ENCODE results near the gene FSD2. TPM values are rescaled to one million over a fixed set of nuclear protein-coding genes. Genes with fewer than 3 reads are reported as not detected.
A peak's percentile ranks its signal among the peaks of the same experiment; 100 is the strongest.

FSD2 gene
- polyA plus RNA-seq (2013, experiment 1 of 2): not detected
- polyA plus RNA-seq (2013, experiment 2 of 2): 0.01 TPM

GRCh38 chr15:82805994-82806406 is at the start of gene FSD2:
FSD2 (minus strand) TSS chr15:82806069; CDS start chr15:82787390, 18,679 bp downstream.
- WGBS: 53% methylated on average over 1 of the region's 2 CpGs
- no peak within 1 kb of the TSS for H2BK12ac ChIP-seq (ENCODE audit: low read length in 2 of 2)
- no peak within 1 kb of the TSS for H3K14ac ChIP-seq (ENCODE audit: low read length in 2 of 2)

GRCh38 chr15:82854554-82854953 is 48.7 kb upstream of the FSD2 start:
- no peak overlapping the region for H3K9ac ChIP-seq (ENCODE audit: low read length)
- H2BK120ac ChIP-seq (ENCODE audit: low read depth, low read length): no peak overlapping the region
- peaks cover 14% of the 10 kb centered on the region for H3K4me1 ChIP-seq (ENCODE audit: control insufficient read depth, insufficient read depth, low read depth, low read length)
- peak overlapping the region in 1 of 2 experiments; percentile 74 for H3K14ac ChIP-seq (ENCODE audit: low read length in 2 of 2)
- no peak overlapping the region for H4K91ac ChIP-seq (ENCODE audit: low read length)
- H3K36me3 ChIP-seq (ENCODE audit: control insufficient read depth in 1 of 2, insufficient read depth in 2 of 2, low read depth in 1 of 2, low read length in 2 of 2): peaks cover 0 to 5% of the 10 kb centered on the region in 2 experiments
- H3K27ac ChIP-seq (ENCODE audit: low read length, poor library complexity, severe bottlenecking): no peak overlapping the region
- H4K8ac ChIP-seq (ENCODE audit: low read length): no peak overlapping the region
- DNase-seq: no peak
- no peak overlapping the region for H3K23ac ChIP-seq (ENCODE audit: low read length in 2 of 2)
- H2AK5ac ChIP-seq (ENCODE audit: low read length, severe bottlenecking): no peak overlapping the region
- no peak overlapping the region for H3K4me3 ChIP-seq (ENCODE audit: insufficient read depth in 1 of 2, low read depth in 1 of 2, low read length in 2 of 2)
- H3K79me1 ChIP-seq (replicated peaks; ENCODE audit: low read length, poor library complexity, severe bottlenecking): no peaks in the 10 kb centered on the region
- no peak overlapping the region for H2BK15ac ChIP-seq (ENCODE audit: low read depth, poor library complexity, severe bottlenecking)
- no peaks in the 10 kb centered on the region for H3K9me3 ChIP-seq (ENCODE audit: control insufficient read depth, low read length)
- H2BK12ac ChIP-seq (ENCODE audit: low read length in 2 of 2): no peak overlapping the region
- H3K4me2 ChIP-seq (ENCODE audit: low read length, poor library complexity, severe bottlenecking): no peak overlapping the region
- WGBS: 92% methylated on average over 21 of the region's 21 CpGs
- H2BK5ac ChIP-seq (ENCODE audit: low read depth, low read length, poor library complexity, severe bottlenecking): no peak overlapping the region
- H3K4ac ChIP-seq (ENCODE audit: low read depth in 1 of 2, low read length in 2 of 2): no peak overlapping the region
- H3K27me3 ChIP-seq (ENCODE audit: control insufficient read depth in 1 of 2, insufficient read depth in 1 of 2, low read length in 2 of 2): no peaks in the 10 kb centered on the region
- H2AFZ ChIP-seq (ENCODE audit: low read depth, low read length): no peak overlapping the region
- no peak overlapping the region for H3K18ac ChIP-seq (ENCODE audit: low read depth in 1 of 2, low read length in 2 of 2)

More at GRCh38 chr15:82805994-82806406, at the start of gene FSD2:
- no peak within 1 kb of the TSS for H3K4me2 ChIP-seq (ENCODE audit: low read length, poor library complexity, severe bottlenecking)
- H3K9ac ChIP-seq (ENCODE audit: low read length): no peak within 1 kb of the TSS
- H2BK120ac ChIP-seq (ENCODE audit: low read depth, low read length): no peak within 1 kb of the TSS
- H3K9me3 ChIP-seq (ENCODE audit: control insufficient read depth, low read length): no peaks in the 10 kb centered on the region
- DNase-seq: peak; percentile 11
- H3K27ac ChIP-seq (ENCODE audit: low read length, poor library complexity, severe bottlenecking): no peak within 1 kb of the TSS
- peaks cover 1% of the 10 kb centered on the region for H3K79me1 ChIP-seq (replicated peaks; ENCODE audit: low read length, poor library complexity, severe bottlenecking)
- peak within 1 kb of the TSS in 1 of 2 experiments; percentile 61 for H3K23ac ChIP-seq (ENCODE audit: low read length in 2 of 2)
- no peak within 1 kb of the TSS for H3K4ac ChIP-seq (ENCODE audit: low read depth in 1 of 2, low read length in 2 of 2)
- H3K4me1 ChIP-seq (ENCODE audit: control insufficient read depth, insufficient read depth, low read depth, low read length): peaks cover 2% of the 10 kb centered on the region
- no peak within 1 kb of the TSS for H2BK5ac ChIP-seq (ENCODE audit: low read depth, low read length, poor library complexity, severe bottlenecking)
- H4K8ac ChIP-seq (ENCODE audit: low read length): no peak within 1 kb of the TSS
- H2AK5ac ChIP-seq (ENCODE audit: low read length, severe bottlenecking): no peak within 1 kb of the TSS
- H3K4me3 ChIP-seq (ENCODE audit: insufficient read depth in 1 of 2, low read depth in 1 of 2, low read length in 2 of 2): no peak within 1 kb of the TSS
- H2BK15ac ChIP-seq (ENCODE audit: low read depth, poor library complexity, severe bottlenecking): no peak within 1 kb of the TSS
- no peaks in the 10 kb centered on the region for H3K36me3 ChIP-seq (ENCODE audit: control insufficient read depth in 1 of 2, insufficient read depth in 2 of 2, low read depth in 1 of 2, low read length in 2 of 2)
- H3K18ac ChIP-seq (ENCODE audit: low read depth in 1 of 2, low read length in 2 of 2): no peak within 1 kb of the TSS
- H3K27me3 ChIP-seq (ENCODE audit: control insufficient read depth in 1 of 2, insufficient read depth in 1 of 2, low read length in 2 of 2): peaks cover 5 to 19% of the 10 kb centered on the region in 2 experiments
- H2AFZ ChIP-seq (ENCODE audit: low read depth, low read length): no peak within 1 kb of the TSS
- no peak within 1 kb of the TSS for H4K91ac ChIP-seq (ENCODE audit: low read length)

GRCh38 chr15:82852941-82853561 is 47.2 kb upstream of the FSD2 start:
- Histone ChIP-seq H2BK15ac (ENCODE audit: low read depth, poor library complexity, severe bottlenecking) (no peak overlapping the region), H3K4me2 (ENCODE audit: low read length, poor library complexity, severe bottlenecking) (no peak overlapping the region), H3K4me3 (ENCODE audit: insufficient read depth in 1 of 2, low read depth in 1 of 2, low read length in 2 of 2) (no peak overlapping the region), H2BK5ac (ENCODE audit: low read depth, low read length, poor library complexity, severe bottlenecking) (no peak overlapping the region), H3K18ac (ENCODE audit: low read depth in 1 of 2, low read length in 2 of 2) (no peak overlapping the region), H3K14ac (ENCODE audit: low read length in 2 of 2) (no peak overlapping the region), H3K9ac (ENCODE audit: low read length) (no peak overlapping the region), H3K27me3 (ENCODE audit: control insufficient read depth in 1 of 2, insufficient read depth in 1 of 2, low read length in 2 of 2) (no peaks in the 10 kb centered on the region), H2AFZ (ENCODE audit: low read depth, low read length) (no peak overlapping the region), H4K8ac (ENCODE audit: low read length) (no peak overlapping the region), H3K4ac (ENCODE audit: low read depth in 1 of 2, low read length in 2 of 2) (no peak overlapping the region), H3K23ac (ENCODE audit: low read length in 2 of 2) (no peak overlapping the region), H3K79me1 (replicated peaks; ENCODE audit: low read length, poor library complexity, severe bottlenecking) (no peaks in the 10 kb centered on the region), H3K4me1 (ENCODE audit: control insufficient read depth, insufficient read depth, low read depth, low read length) (peaks cover 14% of the 10 kb centered on the region), H3K36me3 (ENCODE audit: control insufficient read depth in 1 of 2, insufficient read depth in 2 of 2, low read depth in 1 of 2, low read length in 2 of 2) (peaks cover 0 to 5% of the 10 kb centered on the region in 2 experiments), H3K9me3 (ENCODE audit: control insufficient read depth, low read length) (no peaks in the 10 kb centered on the region), H2BK12ac (ENCODE audit: low read length in 2 of 2) (no peak overlapping the region), H3K27ac (ENCODE audit: low read length, poor library complexity, severe bottlenecking) (no peak overlapping the region), H2BK120ac (ENCODE audit: low read depth, low read length) (no peak overlapping the region), H4K91ac (ENCODE audit: low read length) (no peak overlapping the region), H2AK5ac (ENCODE audit: low read length, severe bottlenecking) (no peak overlapping the region)
- no peak for DNase-seq
- WGBS: 87% methylated on average over 16 of the region's 16 CpGs

GRCh38 chr15:82851981-82852511 is 46.2 kb upstream of the FSD2 start:
- Histone ChIP-seq H3K79me1 (replicated peaks; ENCODE audit: low read length, poor library complexity, severe bottlenecking) (no peaks in the 10 kb centered on the region), H3K4me1 (ENCODE audit: control insufficient read depth, insufficient read depth, low read depth, low read length) (peaks cover 18% of the 10 kb centered on the region), H3K23ac (ENCODE audit: low read length in 2 of 2) (no peak overlapping the region), H3K4ac (ENCODE audit: low read depth in 1 of 2, low read length in 2 of 2) (no peak overlapping the region), H3K4me3 (ENCODE audit: insufficient read depth in 1 of 2, low read depth in 1 of 2, low read length in 2 of 2) (no peak overlapping the region), H3K4me2 (ENCODE audit: low read length, poor library complexity, severe bottlenecking) (no peak overlapping the region), H4K91ac (ENCODE audit: low read length) (no peak overlapping the region), H2BK15ac (ENCODE audit: low read depth, poor library complexity, severe bottlenecking) (no peak overlapping the region), H2BK120ac (ENCODE audit: low read depth, low read length) (no peak overlapping the region), H3K14ac (ENCODE audit: low read length in 2 of 2) (no peak overlapping the region), H2BK5ac (ENCODE audit: low read depth, low read length, poor library complexity, severe bottlenecking) (no peak overlapping the region), H4K8ac (ENCODE audit: low read length) (no peak overlapping the region), H2AK5ac (ENCODE audit: low read length, severe bottlenecking) (no peak overlapping the region), H3K9me3 (ENCODE audit: control insufficient read depth, low read length) (no peaks in the 10 kb centered on the region), H3K27me3 (ENCODE audit: control insufficient read depth in 1 of 2, insufficient read depth in 1 of 2, low read length in 2 of 2) (no peaks in the 10 kb centered on the region), H2AFZ (ENCODE audit: low read depth, low read length) (no peak overlapping the region), H3K9ac (ENCODE audit: low read length) (no peak overlapping the region), H3K36me3 (ENCODE audit: control insufficient read depth in 1 of 2, insufficient read depth in 2 of 2, low read depth in 1 of 2, low read length in 2 of 2) (peaks cover 0 to 5% of the 10 kb centered on the region in 2 experiments), H3K18ac (ENCODE audit: low read depth in 1 of 2, low read length in 2 of 2) (no peak overlapping the region), H2BK12ac (ENCODE audit: low read length in 2 of 2) (no peak overlapping the region), H3K27ac (ENCODE audit: low read length, poor library complexity, severe bottlenecking) (no peak overlapping the region)
- WGBS: 70% methylated on average over 9 of the region's 9 CpGs
- no peak for DNase-seq

Measured in mesenchymal stem cell (in vitro differentiated cells and primary cell).